Left cardiac atrium (tissue), 4 donors: ENCODE measurements around the gene CSE1L. TPM values are rescaled to one million over a fixed set of nuclear protein-coding genes. Genes with fewer than 3 reads are reported as not detected.
"Not testable (repeated sequence)": the region's sequence is repeated elsewhere in the genome, so short reads cannot be mapped to it uniquely, and the experiment has no call there.

Source experiments
- ATAC-seq, 2 donors: fragments of 200-7000 bp; cut with Tn5 transposase; one replicate each; pipeline ENCODE4 v1.9.1; 2020; ENCODE audit warnings: mild to moderate bottlenecking in 2 of 2, moderate library complexity in 2 of 2
- DNase-seq: peaks from one replicate; pipeline ENCODE4 v3.0.0-alpha.2; 2020
- intact Hi-C, 2 donors: fragments of 100-400 bp; cut with DNase I; formaldehyde crosslinking; loops; one replicate each; pipeline versions ENCODE4 v1.14.1 to v1.15.1; 2022 to 2023
- total RNA-seq, 2 donors: library from RNA; stranded (reverse); fragmentation: NEBNext Ultra II Directional; extraction: Animal tissue kit (Norgen Biotek cat#: 25700); gene quantifications; one replicate each; pipeline ENCODE4 v1.2.1, GENCODE V29; 2021
- donor health status: DM: no; HTN: yes; CAD: no.
- donor health status: DM: no; HTN: yes; CAD: no; lungs with severe emphysema.
- donor health status: DM: yes; HTN: yes; CAD: no.
- donor health status: Dilated cardiomyopathy.

Gene CSE1L
- total RNA-seq, 2 donors from 2014 or later = 38.8 to 41.1 TPM

DNA sequence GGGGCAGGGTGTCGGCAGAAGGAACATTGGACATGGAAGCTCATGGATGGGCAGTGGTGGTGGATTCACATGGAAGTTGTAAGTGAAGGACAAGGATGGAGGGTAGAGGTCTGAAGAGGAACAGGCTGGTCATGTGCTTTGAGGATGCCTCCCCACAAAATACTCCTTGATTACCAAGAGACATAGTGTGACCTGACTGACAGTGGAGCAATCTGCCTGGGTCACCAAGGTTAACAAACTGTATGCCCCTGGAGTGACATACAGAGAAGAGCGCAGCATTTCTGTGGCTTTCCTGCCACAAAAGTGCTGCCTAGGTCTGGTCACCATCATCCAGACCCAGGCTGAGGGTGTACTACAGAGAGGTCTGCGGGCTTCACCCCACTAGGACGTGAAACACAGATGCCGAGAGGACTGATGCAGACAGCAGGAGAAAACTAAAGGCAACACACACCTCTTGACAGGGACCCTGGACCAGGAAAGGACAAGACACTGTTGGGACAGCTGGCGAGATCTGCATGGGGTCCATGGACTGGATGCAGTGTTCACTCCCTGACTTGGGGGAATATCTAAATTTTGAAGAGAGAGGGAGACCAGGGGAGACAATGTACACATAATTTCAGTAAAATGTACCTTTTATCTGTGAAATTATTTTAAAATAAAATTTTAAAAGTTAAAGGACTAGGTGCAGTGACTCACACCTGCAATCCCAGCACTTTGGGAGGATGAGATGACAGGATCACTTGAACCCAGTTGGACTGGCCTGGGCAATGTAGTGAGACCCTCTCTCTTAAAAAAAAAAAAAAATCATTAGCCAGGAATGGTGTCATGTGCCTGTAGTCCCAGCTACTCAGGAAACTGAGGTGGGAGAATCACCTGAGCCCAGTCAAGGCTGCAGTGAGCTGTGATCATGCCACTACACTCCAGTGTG, 64.9 kb downstream of the CSE1L start:
- intact Hi-C loops = no loop called here
- ATAC-seq = no peak
- no peak for DNase-seq

DNA sequence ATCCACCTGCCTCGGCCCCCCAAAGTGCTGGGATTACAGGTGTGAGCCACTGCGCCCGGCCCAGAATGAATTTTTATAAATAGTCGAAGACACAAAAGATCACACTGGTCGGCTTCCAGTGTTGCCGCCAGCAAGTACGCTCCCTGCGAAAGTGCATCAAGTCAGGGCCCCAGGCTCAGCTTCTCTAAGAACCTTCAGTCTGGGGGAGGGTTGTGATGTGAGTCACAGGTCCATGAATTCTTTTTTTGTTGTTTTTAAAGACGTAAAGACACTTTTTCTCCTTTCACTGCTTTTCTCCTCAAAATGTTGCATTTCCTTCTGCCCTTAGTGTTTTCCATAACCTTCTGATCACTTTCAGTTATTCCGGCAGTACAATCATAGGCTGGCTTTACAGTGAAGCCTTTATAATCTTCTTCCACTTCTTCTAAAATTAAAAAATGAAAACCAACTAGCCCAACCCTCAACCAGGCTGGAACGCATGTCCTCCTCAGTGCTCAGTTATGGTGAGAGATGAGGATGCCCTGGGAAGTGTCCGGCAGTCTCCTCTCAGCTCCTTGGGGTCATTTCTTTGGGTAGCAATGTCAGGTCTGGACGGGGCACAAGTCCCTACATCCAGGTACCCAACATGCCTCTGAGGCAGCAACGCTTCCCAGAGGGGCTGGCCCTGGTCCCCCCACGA, 66.6 kb downstream of the CSE1L start:
- DNase-seq = no peak
- intact Hi-C loops = no loop called here
- ATAC-seq = no peak

DNA sequence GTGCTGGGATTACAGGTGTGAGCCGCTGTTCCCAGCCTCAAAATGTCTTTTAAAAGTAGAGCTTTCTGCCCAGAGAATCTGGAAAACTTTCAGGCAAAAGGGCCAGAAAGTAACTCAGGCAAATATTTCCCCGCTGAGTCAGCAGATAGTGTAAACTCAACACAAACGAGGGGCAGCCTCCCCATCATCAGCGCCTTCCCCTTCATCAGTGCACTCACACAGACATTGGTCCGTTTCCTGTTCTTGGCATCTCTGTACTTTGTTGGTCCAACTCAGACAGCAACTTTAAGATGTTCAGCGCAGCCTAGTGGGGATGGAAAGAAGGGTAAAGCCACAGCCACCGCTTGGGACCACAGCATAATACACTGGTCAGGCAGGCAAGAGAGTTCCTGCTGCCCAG, 69.5 kb downstream of the CSE1L start:
- intact Hi-C loops = no loop called here

DNA sequence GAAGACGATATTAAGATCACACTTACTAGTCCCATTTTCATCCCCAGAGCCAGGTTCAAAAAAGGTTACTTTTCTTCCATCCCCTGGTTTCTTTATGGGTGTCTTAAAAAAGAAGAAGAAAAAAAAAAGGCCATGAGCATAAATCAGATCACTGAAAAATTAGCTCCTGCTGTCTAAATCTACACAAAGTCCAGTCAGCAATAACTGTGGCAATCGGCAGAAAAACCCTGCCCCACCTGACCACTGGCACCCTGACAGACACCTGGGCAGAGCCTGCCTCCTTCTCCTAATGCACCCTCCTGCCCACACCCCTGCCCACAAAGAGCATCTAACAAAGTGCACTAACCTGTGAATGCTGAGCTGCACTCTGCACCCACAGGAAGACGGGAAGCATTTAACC, 72.2 kb downstream of the CSE1L start:
- ATAC-seq (no peak), DNase-seq (no peak)
- intact Hi-C loops = no loop called here

More for the DNA sequence above, 69.5 kb downstream of the CSE1L start:
- DNase-seq (no peak), ATAC-seq (peak in 1 of 2 donors; percentile 29)

DNA sequence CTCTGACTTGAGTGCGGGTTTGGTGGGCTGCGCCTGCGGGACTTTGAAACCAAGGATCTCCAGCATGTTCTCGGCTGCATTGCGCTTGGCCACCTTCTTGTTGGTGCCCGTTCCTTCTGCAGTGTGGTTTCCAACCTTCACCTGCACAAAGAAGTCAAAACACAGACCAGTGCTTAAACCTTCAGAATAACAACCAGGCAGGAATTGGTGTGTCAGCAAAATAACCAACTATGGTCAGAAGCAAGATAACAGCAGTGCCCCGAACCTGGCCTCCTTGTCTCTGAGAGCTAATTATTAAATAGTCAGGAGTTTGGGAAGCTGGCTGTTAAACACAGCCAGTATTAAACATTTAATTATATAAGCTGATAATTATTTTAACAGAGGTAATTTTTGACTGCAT, 73.9 kb downstream of the CSE1L start:
- ATAC-seq (no peak), DNase-seq (no peak)

DNA sequence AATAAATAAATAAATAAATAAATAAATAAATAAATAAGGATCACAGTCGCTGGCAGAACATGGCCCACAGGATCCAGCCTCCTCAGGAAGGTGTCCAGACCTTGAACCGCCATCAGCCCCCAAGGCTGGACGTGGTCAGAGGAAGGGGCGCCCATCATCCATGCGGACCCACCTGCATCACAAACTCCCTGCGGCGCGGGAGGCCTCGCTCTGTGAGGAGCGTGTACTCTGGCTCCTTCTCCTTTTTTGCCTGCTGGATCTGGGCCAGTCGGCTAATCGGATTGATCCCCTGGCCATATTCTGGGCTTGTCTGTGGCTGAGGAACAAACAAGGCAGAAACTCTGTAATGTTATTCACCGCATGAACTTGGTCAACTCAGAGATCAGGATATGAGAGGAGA, 76.8 kb downstream of the CSE1L start:
- ATAC-seq (peak in 1 of 2 donors; percentile 25), DNase-seq (no peak)
- intact Hi-C loops = no loop called here

More for the DNA sequence above, 73.9 kb downstream of the CSE1L start:
- intact Hi-C loops = no loop called here

DNA sequence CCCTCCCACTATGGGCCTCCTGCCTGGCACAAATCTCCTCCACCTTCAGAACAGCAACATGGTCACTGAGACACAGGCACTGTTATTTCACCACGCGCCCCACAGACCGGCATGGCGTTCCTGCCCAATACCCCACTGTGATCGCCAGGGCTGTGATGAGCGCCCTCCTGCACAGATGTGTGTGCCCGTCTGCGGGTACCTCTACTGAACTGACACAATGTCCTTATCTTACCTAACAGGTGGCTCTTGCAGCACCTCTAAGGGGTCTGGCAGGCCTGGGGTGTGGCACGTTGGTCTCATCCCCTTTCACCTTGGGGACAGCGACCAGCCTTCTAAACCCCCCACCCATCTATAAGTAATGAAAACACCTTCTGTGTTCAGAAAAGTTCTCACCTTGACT, 77.9 kb downstream of the CSE1L start:
- ATAC-seq (no peak), DNase-seq (no peak)
- intact Hi-C loops = no loop called here

DNA sequence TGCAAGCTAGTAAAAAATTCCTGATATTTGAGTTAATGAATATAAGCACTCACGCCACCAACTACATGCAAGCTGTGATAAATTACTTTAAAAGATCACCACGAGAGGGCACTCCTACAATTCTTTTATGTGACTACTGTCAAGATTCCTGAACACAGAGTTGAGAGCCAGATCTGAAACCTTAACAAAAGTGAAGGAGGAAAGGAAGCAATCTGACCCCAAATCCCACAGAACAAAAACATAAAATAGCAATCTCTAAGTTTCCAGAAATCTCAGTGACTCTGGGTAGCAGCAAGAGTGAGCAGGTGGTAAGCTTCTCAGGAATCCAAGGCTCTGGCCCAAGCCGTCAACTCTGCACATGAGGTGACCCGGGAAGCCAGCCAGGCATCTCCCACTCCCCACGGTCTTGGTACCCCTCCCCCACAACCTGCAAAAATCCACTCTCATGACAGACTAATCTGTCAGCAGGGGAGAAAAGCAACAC, 86.9 kb downstream of the CSE1L start:
- peak; percentile 59 to 71 for ATAC-seq
- intact Hi-C loops = loop anchor here (1.0 to 5.0 kb wide), 2 partner anchors 84 kb away; partner anchors contain the start of gene DDX27 (in 1 of the 2)
- DNase-seq = no peak

DNA sequence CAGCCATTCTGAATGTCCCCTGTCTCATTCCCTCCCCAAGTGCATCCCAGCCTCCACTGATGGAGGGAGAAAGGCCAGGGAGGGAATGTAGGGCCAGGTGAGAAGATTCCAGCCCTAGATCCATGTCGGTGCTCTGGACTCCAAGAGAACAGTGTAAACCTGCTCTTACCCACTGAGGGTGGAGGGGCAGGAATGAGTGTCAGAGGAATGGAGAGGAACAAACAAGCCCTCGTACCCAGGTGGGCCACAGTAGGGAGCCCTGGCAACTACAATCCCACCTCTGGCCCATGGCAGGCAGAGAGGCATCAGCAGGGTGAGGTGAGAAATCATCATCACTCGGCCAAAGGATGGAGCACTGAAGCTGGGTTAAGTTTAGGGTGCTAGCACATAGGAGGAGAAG, 87.5 kb downstream of the CSE1L start:
- DNase-seq (no peak), ATAC-seq (no peak)
- intact Hi-C loops = loop anchor here in 1 of 2 donors (5.0 kb wide), 1 partner anchor 84 kb away; the partner anchor contains the start of gene DDX27

DNA sequence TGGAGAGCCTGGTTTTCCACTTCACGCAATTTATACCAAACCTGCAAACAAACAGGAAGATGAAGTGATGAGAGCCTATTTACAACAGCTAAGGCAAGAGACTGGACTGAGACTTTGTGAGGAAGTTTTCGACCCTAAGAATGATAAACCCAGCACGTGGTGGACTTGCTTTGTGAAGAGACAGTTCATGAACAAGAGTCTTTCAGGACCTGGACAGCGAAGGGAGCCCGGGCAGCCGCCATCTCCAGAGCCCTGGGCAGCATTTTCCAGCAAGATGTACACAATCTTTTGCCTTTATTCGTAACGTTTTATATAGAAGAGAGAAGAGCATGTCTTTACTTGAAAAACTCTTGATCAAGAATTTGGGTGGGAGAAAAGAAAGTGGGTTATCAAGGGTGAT, 88.7 kb downstream of the CSE1L start:
- not testable (repeated sequence) for ATAC-seq, DNase-seq
- intact Hi-C loops = loop anchor here in 1 of 2 donors (5.0 kb wide), 1 partner anchor 83 kb away; the partner anchor contains the start of gene DDX27

DNA sequence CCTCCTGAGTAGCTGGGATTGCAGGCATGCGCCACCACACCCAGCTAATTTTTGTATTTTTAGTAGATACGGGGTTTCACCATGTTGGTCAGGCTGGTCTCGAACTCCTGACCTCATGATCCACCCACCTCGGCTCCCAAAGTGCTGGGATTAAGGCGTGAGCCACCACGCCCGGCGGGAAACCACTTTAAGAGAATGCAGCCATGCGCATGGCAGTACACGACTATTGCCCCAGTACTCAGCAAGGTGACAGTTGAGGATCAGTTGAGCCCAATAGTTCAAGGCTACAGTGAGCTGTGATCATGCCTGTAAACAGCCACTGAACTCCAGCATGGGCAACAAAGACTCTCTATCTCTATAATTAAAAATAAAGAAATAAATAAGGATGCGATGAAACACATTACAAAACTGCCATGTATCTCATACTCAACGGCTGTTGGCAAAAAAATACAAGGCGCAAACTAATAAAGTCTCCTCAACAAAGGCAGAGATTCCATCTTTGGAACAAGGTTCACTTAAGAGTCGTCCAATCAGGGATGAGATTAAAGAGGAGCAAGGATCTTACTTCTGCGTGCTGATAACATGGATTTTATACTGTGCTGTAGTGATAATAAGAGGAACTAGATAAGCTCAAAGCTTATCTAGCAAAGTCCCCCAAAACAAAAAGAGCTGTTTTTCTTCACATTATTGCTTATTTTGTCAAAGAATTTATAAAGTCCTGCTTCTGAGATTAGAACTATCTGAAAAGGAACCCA, 90.9 kb downstream of the CSE1L start:
- intact Hi-C loops = no loop called here
- DNase-seq = no peak
- no peak for ATAC-seq

DNA sequence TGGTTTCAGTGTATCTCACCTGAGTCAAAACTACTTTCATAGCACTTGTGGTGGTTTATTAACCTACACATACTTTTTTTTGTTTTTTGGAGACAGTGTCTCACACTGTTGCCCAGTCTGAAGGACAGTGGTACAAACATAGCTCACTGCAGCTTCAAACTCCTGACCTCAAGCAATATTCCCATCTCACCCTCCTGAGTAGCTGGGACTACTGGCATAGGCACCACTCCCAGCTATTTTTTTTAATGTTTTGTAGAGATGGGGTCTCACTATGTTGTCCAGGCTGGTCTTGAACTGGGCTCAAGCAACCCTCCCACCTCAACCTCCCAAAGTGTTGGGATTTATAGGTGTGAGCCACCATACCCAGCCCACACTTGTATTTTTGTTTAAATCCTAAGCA, 92.3 kb downstream of the CSE1L start:
- intact Hi-C loops = no loop called here
- ATAC-seq (no peak), DNase-seq (no peak)

DNA sequence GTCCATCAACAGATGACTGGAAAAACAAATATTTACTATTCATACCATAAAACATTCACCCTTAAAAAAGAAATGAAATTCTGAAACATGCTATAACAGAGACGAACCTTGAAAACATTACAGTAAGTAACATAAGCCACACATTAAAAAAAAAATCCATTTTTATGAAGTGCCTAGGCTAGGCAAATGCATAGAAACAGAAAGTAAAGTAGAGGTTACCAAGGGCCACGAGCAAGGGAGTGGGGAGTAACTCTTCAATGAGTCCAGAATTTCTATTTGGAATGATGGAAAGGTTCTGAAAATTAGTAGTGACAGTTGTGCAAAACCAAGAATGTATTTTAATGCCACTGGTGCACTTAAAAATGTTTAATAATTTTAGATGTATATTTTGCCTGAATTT, 94.3 kb downstream of the CSE1L start:
- no peak for DNase-seq
- ATAC-seq = no peak
- intact Hi-C loops = no loop called here

DNA sequence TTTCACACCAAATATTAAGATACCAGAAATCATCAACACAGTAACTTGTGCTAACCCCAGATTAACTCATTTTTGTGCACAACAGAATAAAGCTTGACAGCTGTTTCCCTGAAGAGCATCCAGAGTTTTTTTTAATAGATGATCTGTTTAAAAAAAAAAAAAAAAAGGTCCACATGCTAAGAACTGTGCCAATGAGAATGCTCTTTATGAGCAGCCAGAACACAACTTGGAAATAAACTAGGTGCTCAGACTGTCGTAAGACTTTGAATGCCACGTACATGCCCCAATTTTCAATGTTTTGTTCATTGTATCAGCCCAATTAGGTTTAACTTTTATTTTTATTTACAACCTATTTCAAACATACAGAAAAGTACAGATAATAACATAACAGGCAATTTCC, 94.7 kb downstream of the CSE1L start:
- ATAC-seq (no peak), DNase-seq (no peak)

More for the DNA sequence above, 94.7 kb downstream of the CSE1L start:
- intact Hi-C loops = no loop called here

Other genes with a start within 250 kb of the CSE1L start
- gene PREX1, start 218.3 kb upstream of the CSE1L start, total RNA-seq = 10 to 100 TPM; 16.0 to 17.4 TPM
- gene ARFGEF2, start 124.6 kb upstream of the CSE1L start, total RNA-seq = 10 to 100 TPM; 31.8 to 36.4 TPM
- gene STAU1, start 142.0 kb downstream of the CSE1L start, total RNA-seq = 10 to 100 TPM; 48.7 to 61.8 TPM
- gene DDX27, start 173.1 kb downstream of the CSE1L start, total RNA-seq = 10 to 100 TPM; 13.3 to 19.0 TPM
- gene ZNFX1, start 231.7 kb downstream of the CSE1L start, total RNA-seq = 10 to 100 TPM; 20.3 to 24.5 TPM